GM21528 (cell line): ENCODE results near the gene TCTN1.
"Not testable (repeated sequence)": the region's sequence is repeated elsewhere in the genome, so short reads cannot be mapped to it uniquely, and the experiment has no call there.

Experiments
- ATAC-seq: cut with Tn5 transposase; IDR thresholded peaks from one replicate; pipeline ENCODE4 v1.9.1; 2021; ENCODE audit warnings: mild to moderate bottlenecking, moderate library complexity; ENCODE audit not compliant: unreplicated experiment, low FRiP score

Gene TCTN1

DNA sequence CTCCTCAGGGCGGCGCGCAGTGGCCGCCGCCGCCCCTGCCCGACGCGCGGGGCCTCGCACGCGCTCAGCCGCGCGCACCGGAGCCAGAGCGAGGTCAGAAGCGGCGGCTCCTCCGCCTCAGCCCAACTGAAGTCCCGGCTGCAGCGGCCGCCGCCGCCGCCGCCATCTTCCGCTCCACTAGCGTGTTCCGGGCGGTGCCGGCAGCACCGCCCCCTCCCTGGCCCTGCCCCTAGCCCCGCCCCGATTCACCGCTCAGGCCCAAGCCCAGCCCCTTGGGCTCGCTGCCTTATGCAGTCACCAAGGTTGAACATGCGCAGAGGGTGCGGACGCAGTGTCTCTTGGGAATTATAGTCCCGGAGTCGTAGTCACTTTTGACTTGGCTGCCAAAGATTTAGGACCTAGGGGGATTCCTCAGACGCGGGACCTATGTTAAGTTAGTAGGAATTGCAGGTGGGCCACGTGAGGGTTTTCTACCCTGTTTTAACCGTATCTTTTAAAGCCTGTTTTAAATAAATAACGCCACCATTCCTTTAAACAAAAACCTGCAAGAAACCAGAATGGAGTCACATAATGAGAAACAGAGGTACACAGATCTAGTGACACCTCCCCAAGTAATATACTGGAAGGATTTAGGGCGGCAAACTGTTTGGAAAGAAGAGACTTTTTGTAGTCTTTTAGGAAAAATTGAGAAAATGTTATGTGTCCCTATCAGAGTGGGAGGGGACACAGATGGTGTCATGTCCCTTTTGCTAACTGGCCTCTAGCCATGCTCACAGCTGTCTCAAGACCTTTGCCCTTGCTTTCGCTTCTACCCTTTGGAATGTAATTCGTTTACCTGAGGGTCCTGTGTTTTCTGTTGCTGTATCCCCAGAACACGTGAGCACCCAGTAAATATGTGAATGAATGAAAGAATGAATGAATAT is 30.5 kb upstream of the TCTN1 start, which contains the start of gene PPTC7:
PPTC7 (minus strand) TSS at position 182 of the 923 bp plus-strand sequence. CDS start 287 bp downstream, outside the sequence.
- ATAC-seq: peak; percentile 80

DNA sequence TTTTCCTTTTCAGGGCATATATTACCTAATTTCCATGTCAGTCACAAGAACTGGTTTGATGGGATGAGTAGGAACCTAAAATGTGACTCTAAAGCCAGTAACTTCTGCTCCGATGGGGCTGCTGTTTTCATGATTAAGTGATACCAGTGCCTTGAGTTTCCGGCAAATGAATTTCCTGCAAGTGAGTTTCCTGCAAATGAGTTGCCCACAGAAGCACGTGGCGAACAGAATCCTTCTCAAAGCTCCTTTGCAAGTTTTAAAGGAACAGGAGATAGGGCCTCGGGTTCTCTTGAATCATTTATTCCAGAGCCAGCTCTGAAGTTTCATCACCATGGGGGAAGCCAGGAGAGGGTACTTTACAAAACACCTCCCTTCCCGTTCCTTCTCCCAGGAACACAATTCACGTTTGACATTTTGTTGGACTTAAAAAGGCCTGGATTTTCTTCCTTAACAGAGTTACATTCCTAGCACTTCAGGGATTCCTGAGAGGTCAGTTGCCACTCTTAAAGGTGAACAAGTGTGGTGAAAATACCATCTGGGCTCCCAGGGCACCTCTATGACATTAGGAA is 28.6 kb upstream of the TCTN1 start:
- ATAC-seq: no peak

GRCh38 chr12:110587102-110587501 is 26.8 kb upstream of the TCTN1 start:
- not testable (repeated sequence) for ATAC-seq

DNA sequence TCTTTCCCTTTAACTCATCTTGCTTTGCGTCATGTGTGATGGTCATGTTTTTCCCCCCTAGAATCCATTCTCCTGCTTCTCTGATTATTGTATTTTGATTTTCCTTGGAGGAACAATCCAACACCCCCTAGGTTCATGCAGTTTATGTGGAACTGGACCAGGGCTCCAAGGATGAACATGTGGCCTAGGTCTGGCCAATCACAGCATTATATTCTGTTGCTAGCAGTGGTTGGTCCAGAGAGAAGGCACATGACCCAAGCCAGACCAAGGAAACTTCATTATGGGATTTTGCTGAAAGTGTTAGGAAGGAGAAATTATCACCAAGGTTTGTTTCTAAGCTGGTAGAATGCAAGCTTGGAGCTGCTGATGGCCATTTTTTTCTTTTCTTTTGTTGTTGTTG is 23.9 kb upstream of the TCTN1 start:
- ATAC-seq: no peak

DNA sequence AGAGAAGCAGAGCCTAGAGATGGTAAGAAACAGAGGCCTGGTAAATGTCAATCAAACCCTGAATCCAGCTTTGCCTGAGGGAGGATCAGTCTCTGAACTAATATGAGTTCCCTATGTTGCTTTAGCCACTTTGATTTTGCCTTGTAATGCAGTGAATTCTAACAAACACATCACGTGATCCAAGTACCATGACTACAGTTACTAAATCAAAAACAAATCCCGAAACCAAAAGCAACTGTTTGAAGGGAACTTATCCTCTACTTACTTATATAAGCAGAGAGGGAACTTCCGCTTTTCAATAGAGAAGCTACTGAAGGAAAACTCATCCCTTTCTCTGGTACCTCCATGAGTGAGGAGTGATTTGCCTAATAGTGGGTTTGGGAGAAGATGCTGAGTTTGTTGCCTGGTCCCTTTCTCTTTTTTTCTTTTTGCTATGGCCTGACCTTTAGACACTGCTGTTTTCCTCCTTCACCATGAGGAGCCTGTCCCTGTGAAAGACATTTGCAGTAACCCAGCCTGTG is 23.1 kb upstream of the TCTN1 start:
- peak; percentile 70 for ATAC-seq

- ATAC-seq: no peak
Measured at GRCh38 chr12:110591451-110592051, 22.4 kb upstream of the TCTN1 start.

GRCh38 chr12:110592078-110592477 is 21.9 kb upstream of the TCTN1 start:
- no peak for ATAC-seq

DNA sequence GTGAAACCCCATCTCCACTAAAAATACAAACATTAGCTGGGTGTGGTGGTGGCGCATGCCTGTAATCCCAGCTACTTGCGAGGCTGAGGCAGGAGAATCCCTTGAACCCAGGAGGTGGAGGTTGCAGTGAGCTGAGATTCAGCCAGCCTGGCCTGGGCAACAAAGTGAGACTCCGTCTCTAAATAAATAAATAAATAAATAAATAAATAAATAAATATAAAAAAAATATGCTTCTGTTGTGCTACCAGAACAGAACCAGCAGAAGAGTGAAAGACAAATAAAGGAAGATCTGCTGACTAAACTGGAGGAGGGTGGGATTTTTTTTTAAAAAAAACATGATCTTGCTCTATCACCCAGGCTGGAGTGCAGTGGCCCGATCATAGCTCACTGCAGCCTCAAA is 21.0 kb upstream of the TCTN1 start:
- ATAC-seq: not testable (repeated sequence)

DNA sequence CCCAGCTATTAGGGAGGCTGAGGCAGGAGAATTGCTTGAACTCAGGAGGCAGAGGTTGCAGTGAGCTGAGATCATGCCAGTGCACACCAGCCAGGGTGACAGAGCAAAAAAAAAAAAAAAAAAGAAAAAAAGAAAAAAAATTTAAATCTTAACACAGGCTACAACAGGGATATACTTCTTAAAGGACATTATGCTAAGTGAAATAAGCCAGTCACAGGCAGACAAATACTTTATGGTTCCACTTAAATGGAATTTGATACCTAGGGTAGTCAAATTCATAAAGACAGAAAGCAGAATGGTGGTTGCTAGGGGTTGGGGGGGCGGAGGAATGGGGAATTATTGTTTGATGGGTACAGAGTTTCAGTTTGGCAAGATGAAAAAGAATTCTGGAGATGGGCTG is 16.0 kb upstream of the TCTN1 start:
- no peak for ATAC-seq

GRCh38 chr12:110599334-110599733 is 14.6 kb upstream of the TCTN1 start:
- no peak for ATAC-seq

- ATAC-seq: no peak
Measured at GRCh38 chr12:110600254-110600653, 13.7 kb upstream of the TCTN1 start.

DNA sequence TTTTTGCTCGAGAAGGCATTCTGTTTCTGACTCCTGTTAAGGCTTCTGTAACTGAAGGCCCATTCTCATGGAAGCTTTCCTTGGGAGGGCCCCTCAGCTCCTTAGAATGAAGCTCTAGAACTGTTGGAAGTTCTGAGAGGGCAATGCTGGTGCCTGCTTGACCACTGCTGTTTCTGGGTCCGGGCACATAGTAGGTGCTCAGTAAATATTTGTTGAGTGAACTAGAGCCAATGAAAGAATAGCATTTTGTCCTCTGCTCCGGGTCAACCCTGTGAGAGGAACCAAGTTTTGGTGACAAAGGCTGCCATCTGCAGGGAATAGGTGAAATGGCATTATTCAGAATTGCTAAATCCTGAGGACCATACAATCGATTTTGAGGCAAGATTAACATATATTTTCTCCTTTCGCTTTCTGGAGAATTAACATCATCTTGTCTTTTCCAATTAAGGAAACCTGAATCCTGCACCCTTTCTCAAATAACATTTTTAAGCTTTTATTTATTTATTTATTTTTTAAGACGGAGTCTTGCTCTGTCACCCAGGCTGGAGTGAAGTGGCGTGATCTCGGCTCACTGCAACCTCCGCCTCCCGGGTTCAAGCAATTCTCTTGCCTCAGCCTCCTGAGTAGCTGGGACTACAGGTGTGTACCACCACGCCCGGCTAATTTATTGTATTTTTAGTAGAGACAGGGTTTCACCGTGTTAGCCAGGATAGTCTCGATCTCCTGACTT is 11.7 kb upstream of the TCTN1 start:
- ATAC-seq: not testable (repeated sequence)

DNA sequence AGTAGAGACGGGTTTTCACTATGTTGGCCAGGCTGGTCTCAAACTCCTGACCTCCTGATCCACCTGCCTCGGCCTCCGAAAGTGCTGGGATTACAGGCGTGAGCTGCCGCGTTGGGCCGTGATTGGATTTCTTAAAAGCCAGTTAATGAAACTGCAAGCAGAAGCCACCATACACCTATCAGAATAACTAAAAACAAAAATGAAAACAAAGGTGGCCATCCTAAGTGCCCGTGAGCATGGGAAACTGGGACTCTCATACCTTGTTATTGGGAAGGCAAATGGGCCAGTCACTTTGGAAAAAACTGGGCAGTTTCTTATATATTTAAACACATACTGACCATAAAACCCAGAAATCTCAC is 7.7 kb upstream of the TCTN1 start:
- ATAC-seq: no peak

DNA sequence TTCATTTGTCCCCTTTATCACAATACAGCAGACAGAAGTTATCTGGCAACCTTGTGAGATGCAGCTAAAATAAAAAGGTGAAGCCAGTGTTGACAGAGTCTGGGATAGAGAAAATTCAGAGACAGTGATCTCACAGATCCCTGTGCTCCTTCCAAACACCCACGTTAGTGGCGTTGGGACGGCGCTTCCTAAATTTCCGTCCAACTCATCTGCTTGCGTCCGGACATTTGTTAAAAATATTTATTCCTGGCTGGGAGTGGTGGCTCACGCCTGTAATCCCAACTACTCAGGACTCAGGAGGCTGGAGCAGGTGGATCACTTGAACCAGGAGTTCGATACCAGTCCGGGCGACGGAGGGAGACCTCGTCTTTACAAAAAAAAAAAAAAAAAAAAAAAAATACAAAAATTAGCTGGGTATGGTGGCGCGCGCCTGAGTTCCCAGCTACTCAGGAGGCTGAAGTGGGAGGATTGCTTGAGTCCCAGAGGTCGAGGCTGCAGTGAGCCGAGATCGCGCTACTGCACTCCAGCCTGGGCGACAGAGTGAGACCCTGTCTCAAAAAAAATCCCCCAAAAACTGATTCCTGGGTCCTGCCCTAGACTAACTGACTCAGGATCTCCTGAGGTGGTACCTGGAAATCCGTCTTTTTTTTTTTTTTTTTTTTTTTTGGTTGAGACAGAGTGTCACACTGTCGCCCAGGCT is 708 bp upstream of the TCTN1 start:
- ATAC-seq: peak; percentile 32

GRCh38 chr12:110615171-110615570 is 1.2 kb downstream of the TCTN1 start:
- ATAC-seq: no peak

DNA sequence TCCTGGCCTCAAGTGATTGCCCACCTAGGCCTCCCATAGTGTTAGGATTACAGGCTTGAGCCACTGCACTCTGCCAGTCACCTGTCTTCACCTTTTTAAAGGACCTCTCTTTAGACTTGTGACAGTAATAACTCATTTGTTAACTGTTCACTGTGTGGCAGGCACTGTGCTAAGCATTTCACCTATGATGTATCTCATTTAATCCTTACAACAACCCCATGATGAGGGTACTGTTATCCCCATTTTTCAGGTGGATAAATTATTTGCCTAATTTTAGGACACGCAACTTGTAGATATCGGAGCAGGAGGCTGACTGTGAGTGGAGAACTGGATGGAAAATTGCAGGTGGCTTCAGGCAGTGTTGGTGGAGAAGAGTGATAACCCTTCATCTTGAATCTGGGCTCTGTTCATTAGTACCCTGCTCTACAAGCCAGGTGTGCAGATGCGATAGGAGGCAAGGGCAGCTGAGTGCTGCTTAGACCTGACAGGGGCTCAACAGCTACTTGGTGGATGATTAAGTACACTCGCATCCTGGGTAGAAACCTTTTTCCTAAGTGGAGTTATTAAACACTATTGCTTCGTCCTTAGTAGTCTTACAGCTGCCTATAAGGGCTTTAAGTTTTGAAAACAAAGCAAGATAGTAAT is 2.7 kb downstream of the TCTN1 start:
- no peak for ATAC-seq

DNA sequence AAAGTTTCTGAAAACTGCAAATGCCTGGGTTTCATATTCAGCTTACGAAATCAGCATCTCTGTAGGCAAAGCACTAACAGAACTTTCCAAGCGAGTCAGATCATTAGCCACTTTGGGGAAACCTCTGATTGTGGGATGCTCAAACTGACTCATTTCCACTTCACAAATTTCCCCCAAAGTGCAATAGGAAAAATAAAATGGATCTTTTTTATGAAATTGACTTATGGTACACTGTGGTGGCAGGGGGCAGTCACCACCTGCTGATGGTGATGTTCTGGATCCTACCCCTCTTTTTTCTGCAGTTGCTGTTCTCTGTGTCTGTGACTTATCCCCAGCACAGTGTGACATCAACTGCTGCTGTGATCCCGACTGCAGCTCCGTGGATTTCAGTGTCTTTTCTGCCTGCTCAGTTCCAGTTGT is 5.6 kb downstream of the TCTN1 start:
- no peak for ATAC-seq

GRCh38 chr12:110622582-110622981 is 8.7 kb downstream of the TCTN1 start:
- ATAC-seq: no peak

- ATAC-seq: no peak
Measured at GRCh38 chr12:110627500-110628195, 13.7 kb downstream of the TCTN1 start.
